HepG2 (cell line): ENCODE data around the gene QPCT. TPM values are rescaled to one million over a fixed set of nuclear protein-coding genes. Genes with fewer than 3 reads are reported as not detected.
A peak's percentile ranks its signal among the peaks of the same experiment; 100 is the strongest.

Experiments
- CHCHD3 ChIP-seq: sonication (generic); formaldehyde crosslinking; IDR thresholded peaks from 2 replicates; pipeline ENCODE4 v1.8.0; 2022; ENCODE audit warnings: mild to moderate bottlenecking, missing genetic modification reagents, moderate library complexity
- FIP1L1 ChIP-seq: fragments of 200-400 bp; formaldehyde crosslinking; IDR thresholded peaks from 2 replicates; pipeline ENCODE4 v1.6.1; 2018; ENCODE audit warnings: low read depth, mild to moderate bottlenecking, low read length, moderate library complexity, borderline replicate concordance; ENCODE audit not compliant: insufficient read depth
- IKZF1 ChIP-seq: fragments of 450-650 bp; IDR thresholded peaks from 2 replicates; pipeline ENCODE4 v1.7.1; 2016
- JDP2 ChIP-seq: sonication (generic); formaldehyde crosslinking; IDR thresholded peaks from 2 replicates; pipeline ENCODE4 v1.8.1; 2022; ENCODE audit warnings: missing genetic modification reagents, borderline replicate concordance
- MED1 ChIP-seq: sonication (generic); formaldehyde crosslinking; IDR thresholded peaks from 2 replicates; pipeline ENCODE4 v1.4.0; 2020; ENCODE audit warnings: missing genetic modification reagents
- MED8 ChIP-seq: sonication (generic); formaldehyde crosslinking; IDR thresholded peaks from 2 replicates; pipeline ENCODE4 v1.8.1; 2023; ENCODE audit warnings: mild to moderate bottlenecking, missing genetic modification reagents; ENCODE audit not compliant: insufficient replicate concordance
- RCOR2 ChIP-seq: IDR thresholded peaks from 2 replicates; pipeline ENCODE4 v1.6.1; 2016; ENCODE audit warnings: missing biosample characterization, missing genetic modification reagents
- RFXAP ChIP-seq: sonication (generic); formaldehyde crosslinking; IDR thresholded peaks from 2 replicates; pipeline ENCODE4 v1.4.0; 2020; ENCODE audit warnings: missing genetic modification reagents, borderline replicate concordance
- RNF219 ChIP-seq: sonication (generic); formaldehyde crosslinking; IDR thresholded peaks from 2 replicates; pipeline ENCODE4 v1.5.0; 2020; ENCODE audit warnings: mild to moderate bottlenecking, missing genetic modification reagents
- SKI ChIP-seq: fragments of 450-650 bp; IDR thresholded peaks from one replicate; pipeline ENCODE4 v1.6.1; 2018; ENCODE audit warnings: mild to moderate bottlenecking; ENCODE audit not compliant: partially characterized antibody
- SKIL ChIP-seq: sonication (generic); formaldehyde crosslinking; IDR thresholded peaks from 2 replicates; pipeline ENCODE4 v1.8.0; 2022; ENCODE audit warnings: missing genetic modification reagents, mild to moderate bottlenecking, moderate library complexity, borderline replicate concordance
- SRSF9 ChIP-seq: fragments of 200-400 bp; formaldehyde crosslinking; IDR thresholded peaks from 2 replicates; pipeline ENCODE4 v1.6.1; 2018; ENCODE audit warnings: borderline replicate concordance, mild to moderate bottlenecking, low read depth, low read length; ENCODE audit not compliant: insufficient read depth, poor library complexity, severe bottlenecking
- TAF1 ChIP-seq: sonication (generic); formaldehyde crosslinking; IDR thresholded peaks from 2 replicates; pipeline ENCODE4 v1.4.0; 2020; ENCODE audit warnings: missing genetic modification reagents
- ZKSCAN8 ChIP-seq: IDR thresholded peaks from 2 replicates; pipeline ENCODE4 v1.6.1; 2016; ENCODE audit warnings: borderline replicate concordance, missing genetic modification reagents, missing compliant biosample characterization
- ZNF124 ChIP-seq: sonication (generic); formaldehyde crosslinking; IDR thresholded peaks from 2 replicates; pipeline ENCODE4 v1.4.0; 2020; ENCODE audit warnings: missing genetic modification reagents
- ZNF276 ChIP-seq: sonication (generic); formaldehyde crosslinking; IDR thresholded peaks from 2 replicates; pipeline ENCODE4 v1.4.0; 2020; ENCODE audit warnings: mild to moderate bottlenecking, low read depth, missing genetic modification reagents
- ZNF296 ChIP-seq: sonication (generic); formaldehyde crosslinking; conservative IDR thresholded peaks from 2 replicates; pipeline ENCODE4 v1.5.0; 2020; ENCODE audit warnings: mild to moderate bottlenecking, missing genetic modification reagents
- ZNF451 ChIP-seq: sonication (generic); formaldehyde crosslinking; IDR thresholded peaks from 2 replicates; pipeline ENCODE4 v1.5.0; 2020; ENCODE audit warnings: mild to moderate bottlenecking, missing genetic modification reagents
- ZNF564 ChIP-seq: sonication (generic); formaldehyde crosslinking; IDR thresholded peaks from 2 replicates; pipeline ENCODE4 v1.8.1; 2023; ENCODE audit warnings: mild to moderate bottlenecking, missing genetic modification reagents
- polyA plus RNA-seq, 8 experiments: library from polyadenylated mRNA; depleted of rRNA in 3 of 8; stranded (reverse) in 7 of 8; unstranded in 1 of 8; fragments of >200 nt; fragmentation: Illumina TruSeq in 4 of 8; extraction: Trizol in 4 of 8; gene quantifications; 2 replicates each; pipeline versions ENCODE4 v1.2.1 to v1.2.3, GENCODE V29; 2011 to 2016; ENCODE audit warnings: low read depth in 4 of 8, missing spikeins in 1 of 8, mixed read lengths in 1 of 8; ENCODE audit not compliant: insufficient read depth in 1 of 8
- total RNA-seq, 5 experiments: library from RNA; depleted of rRNA; stranded (reverse); fragments of >200 nt; fragmentation: Illumina TruSeq; extraction: Trizol; gene quantifications; 2 replicates each; pipeline ENCODE4 v1.2.3, GENCODE V29; 2016; ENCODE audit warnings: low read depth in 1 of 5
- TF ChIP-seq, protein P1 (sequence below): sonication (generic); formaldehyde crosslinking; IDR thresholded peaks from 2 replicates; pipeline ENCODE4 v1.4.0; 2020; ENCODE audit warnings: missing genetic modification reagents, mild to moderate bottlenecking, borderline replicate concordance

The QPCT gene
- total and polyA plus RNA-seq, 2 of the 13 experiments (the other 11 are each of a cell fraction or from before 2014, with no cell fraction given) = 0.77 to 1.2 TPM

- TF ChIP-seq RNF219 (CRISPR knock-in tag) (no peak), RCOR2 (CRISPR knock-in tag) (no peak), MED1 (CRISPR knock-in tag) (no peak), SKIL (CRISPR knock-in tag) (no peak), FIP1L1 (no peak), RFXAP (CRISPR knock-in tag) (no peak), JDP2 (no peak), SKI (no peak), ZNF124 (CRISPR knock-in tag) (0 out of 2 replicates have a peak, but pooled peaks have one; percentile 48), ZNF564 (CRISPR knock-in tag) (no peak), ZKSCAN8 (no peak), SRSF9 (no peak), ZNF296 (CRISPR knock-in tag) (no peak), ZNF276 (CRISPR knock-in tag) (no peak), MED8 (CRISPR knock-in tag) (no peak), ZNF451 (CRISPR knock-in tag) (no peak), CHCHD3 (CRISPR knock-in tag) (no peak; the same call in none of the 2 replicates), TAF1 (CRISPR knock-in tag) (no peak; the same call in 1 of the 2 replicates), IKZF1 (no peak)
- TF ChIP-seq, protein P1, sequence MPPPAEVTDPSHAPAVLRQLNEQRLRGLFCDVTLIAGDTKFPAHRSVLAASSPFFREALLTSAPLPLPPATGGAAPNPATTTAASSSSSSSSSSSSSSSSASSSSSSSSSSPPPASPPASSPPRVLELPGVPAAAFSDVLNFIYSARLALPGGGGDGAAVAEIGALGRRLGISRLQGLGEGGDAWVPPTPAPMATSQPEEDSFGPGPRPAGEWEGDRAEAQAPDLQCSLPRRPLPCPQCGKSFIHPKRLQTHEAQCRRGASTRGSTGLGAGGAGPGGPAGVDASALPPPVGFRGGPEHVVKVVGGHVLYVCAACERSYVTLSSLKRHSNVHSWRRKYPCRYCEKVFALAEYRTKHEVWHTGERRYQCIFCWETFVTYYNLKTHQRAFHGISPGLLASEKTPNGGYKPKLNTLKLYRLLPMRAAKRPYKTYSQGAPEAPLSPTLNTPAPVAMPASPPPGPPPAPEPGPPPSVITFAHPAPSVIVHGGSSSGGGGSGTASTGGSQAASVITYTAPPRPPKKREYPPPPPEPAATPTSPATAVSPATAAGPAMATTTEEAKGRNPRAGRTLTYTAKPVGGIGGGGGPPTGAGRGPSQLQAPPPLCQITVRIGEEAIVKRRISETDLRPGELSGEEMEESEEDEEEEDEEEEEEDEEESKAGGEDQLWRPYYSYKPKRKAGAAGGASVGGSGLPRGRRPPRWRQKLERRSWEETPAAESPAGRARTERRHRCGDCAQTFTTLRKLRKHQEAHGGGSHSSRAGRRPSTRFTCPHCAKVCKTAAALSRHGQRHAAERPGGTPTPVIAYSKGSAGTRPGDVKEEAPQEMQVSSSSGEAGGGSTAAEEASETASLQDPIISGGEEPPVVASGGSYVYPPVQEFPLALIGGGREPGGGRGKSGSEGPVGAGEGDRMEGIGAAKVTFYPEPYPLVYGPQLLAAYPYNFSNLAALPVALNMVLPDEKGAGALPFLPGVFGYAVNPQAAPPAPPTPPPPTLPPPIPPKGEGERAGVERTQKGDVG (CRISPR knock-in tag) = no peak
Measured at GRCh38 chr2:37324786-37325624, 19.4 kb upstream of the QPCT start, which contains the start of gene PRKD3 (continued).
